Caco-2 (cell line): ENCODE measurements around the gene ABCC1. TPM values are rescaled to one million over a fixed set of nuclear protein-coding genes. Genes with fewer than 3 reads are reported as not detected.

Source experiments
- BruUV-seq: library from RNA; stranded (reverse); fragments of 400-500 nt; replicated peaks from 2 replicates; lab custom pipeline; 2021; lab: Mats Ljungman, UMichigan
- CTCF ChIA-PET: fragments of 300-600 bp; sonication (Branson Sonifier 250); formaldehyde crosslinking; loops from one replicate; lab custom pipeline; 2022; ENCODE audit warnings: antibody characterized with exemption; lab: Charles Lee
- POLR2A ChIA-PET: fragments of 300-600 bp; sonication (Branson Sonifier 250); formaldehyde crosslinking; loops from one replicate; lab custom pipeline; 2022; ENCODE audit warnings: antibody characterized with exemption; lab: Charles Lee
- DNase-seq, 2 experiments: peaks; one replicate each; pipeline versions ENCODE4 v3.0.0 to v3.0.0-alpha.2; 2020 to 2022
- H3K27me3 ChIP-seq: replicated peaks from 2 replicates; pipeline ENCODE4 v1.6.0; 2011; ENCODE audit warnings: low read length; ENCODE audit not compliant: control insufficient read depth, insufficient read depth
- H3K36me3 ChIP-seq: 2 replicates; pipeline ENCODE4 v1.5.1; 2011; ENCODE audit warnings: low read length; ENCODE audit not compliant: control insufficient read depth, insufficient read depth
- H3K4me1 ChIP-seq: fragments of 250-450 bp; sonication (Bioruptor Pico); 2 replicates; pipeline ENCODE4 v1.5.1; 2020; ENCODE audit warnings: mild to moderate bottlenecking
- H3K4me3 ChIP-seq: 2 replicates; pipeline ENCODE4 v1.5.1; 2011; ENCODE audit warnings: low read depth, mild to moderate bottlenecking, control low read depth, low read length
- H3K9me3 ChIP-seq: fragments of 250-450 bp; sonication (Bioruptor Pico); 2 replicates; pipeline ENCODE4 v1.5.1; 2020; ENCODE audit warnings: mild to moderate bottlenecking, moderate library complexity
- H3K27ac Mint-ChIP-seq: one replicate; pipeline ENCODE4 v1.8.0; 2022; ENCODE audit warnings: mixed read lengths; ENCODE audit not compliant: unreplicated experiment
- H3K27me3 Mint-ChIP-seq: one replicate; pipeline ENCODE4 v1.8.0; 2022; ENCODE audit warnings: mixed read lengths; ENCODE audit not compliant: insufficient read depth, unreplicated experiment
- H3K36me3 Mint-ChIP-seq: one replicate; pipeline ENCODE4 v1.8.0; 2022; ENCODE audit warnings: mild to moderate bottlenecking, mixed read lengths; ENCODE audit not compliant: insufficient read depth, unreplicated experiment
- H3K4me1 Mint-ChIP-seq: one replicate; pipeline ENCODE4 v1.8.0; 2022; ENCODE audit warnings: low read depth, mixed read lengths; ENCODE audit not compliant: unreplicated experiment
- H3K4me3 Mint-ChIP-seq: one replicate; pipeline ENCODE4 v1.8.0; 2022; ENCODE audit warnings: mild to moderate bottlenecking, moderate library complexity, mixed read lengths; ENCODE audit not compliant: unreplicated experiment
- H3K9me3 Mint-ChIP-seq: one replicate; pipeline ENCODE4 v1.8.0; 2022; ENCODE audit warnings: mixed read lengths; ENCODE audit not compliant: unreplicated experiment
- CTCF ChIP-seq, 2 experiments: fragments of 200-600 bp in 1 of 2; IDR thresholded peaks; 1 replicate in 1 of 2; 2 replicates in 1 of 2; pipeline versions ENCODE4 v1.5.1 to v1.8.0; 2011 to 2022; ENCODE audit warnings: antibody characterized with exemption in 1 of 2, control low read depth in 1 of 2, inconsistent platforms in 1 of 2, low read depth in 1 of 2, low read length in 1 of 2, mild to moderate bottlenecking in 1 of 2, moderate library complexity in 1 of 2; ENCODE audit not compliant: insufficient read depth in 1 of 2, severe bottlenecking in 1 of 2, unreplicated experiment in 1 of 2
- intact Hi-C: fragments of 100-400 bp; cut with micrococcal nuclease; formaldehyde crosslinking; loops from one replicate; pipeline ENCODE4 v1.10.0; 2022; ENCODE audit not compliant: unreplicated experiment
- total RNA-seq: library from RNA; stranded (reverse); gene quantifications from 2 replicates; pipeline ENCODE4 v1.2.3, GENCODE V29; 2022

ABCC1 gene
- total RNA-seq, 1 experiment from 2014 or later, result 22.3 TPM

- ChIA-PET POLR2A (no interaction called here), CTCF (no interaction called here)
- Histone ChIP-seq H3K9me3 (no peaks in the 10 kb centered on the region), H3K36me3 (peaks cover 3% of the 10 kb centered on the region), H3K4me3 (no peak overlapping the region), H3K27me3 (no peaks in the 10 kb centered on the region), H3K4me1 (no peaks in the 10 kb centered on the region; the same call in 1 of the 2 replicates)
- Mint-ChIP-seq H3K36me3 (peaks cover 23% of the 10 kb centered on the region), H3K4me3 (no peak overlapping the region), H3K27me3 (no peaks in the 10 kb centered on the region), H3K9me3 (no peaks in the 10 kb centered on the region), H3K4me1 (no peaks in the 10 kb centered on the region), H3K27ac (no peak overlapping the region)
- TF ChIP-seq CTCF (IDR thresholded peaks at IDR 0.05; ENCODE audit: insufficient read depth in 1 of 2, low read depth in 1 of 2, low read length in 1 of 2, severe bottlenecking in 1 of 2, unreplicated experiment in 1 of 2), result no peak
- intact Hi-C loops, result loop anchor here (10.0 kb wide), 1 partner anchor 141 kb away; no protein-coding TSS in a partner anchor
- no peak for DNase-seq
- BruUV-seq, result no TSS peak
These were observed 66.4 kb downstream of the ABCC1 start for GRCh38 chr16:16015849-16016248.

GRCh38 chr16:16016388-16016964 is 67.1 kb downstream of the ABCC1 start:
- Mint-ChIP-seq H3K9me3 (no peaks in the 10 kb centered on the region), H3K4me3 (no peak overlapping the region), H3K27me3 (no peaks in the 10 kb centered on the region), H3K27ac (no peak overlapping the region), H3K4me1 (no peaks in the 10 kb centered on the region), H3K36me3 (peaks cover 23% of the 10 kb centered on the region)
- H3K4me3 ChIP-seq, result no peak overlapping the region
- H3K9me3 ChIP-seq, result no peaks in the 10 kb centered on the region
- peaks cover 1% of the 10 kb centered on the region; the same call in 1 of the 2 replicates for H3K4me1 ChIP-seq
- H3K27me3 ChIP-seq, result no peaks in the 10 kb centered on the region
- intact Hi-C loops, result loop anchor here (10.0 kb wide), 1 partner anchor 142 kb away; no protein-coding TSS in a partner anchor
- no TSS peak for BruUV-seq
- ChIA-PET POLR2A (no interaction called here), CTCF (no interaction called here)
- TF ChIP-seq CTCF (IDR thresholded peaks at IDR 0.05; ENCODE audit: insufficient read depth in 1 of 2, low read depth in 1 of 2, low read length in 1 of 2, severe bottlenecking in 1 of 2, unreplicated experiment in 1 of 2), result no peak
- DNase-seq, result no peak
- peaks cover 3% of the 10 kb centered on the region for H3K36me3 ChIP-seq

DNA sequence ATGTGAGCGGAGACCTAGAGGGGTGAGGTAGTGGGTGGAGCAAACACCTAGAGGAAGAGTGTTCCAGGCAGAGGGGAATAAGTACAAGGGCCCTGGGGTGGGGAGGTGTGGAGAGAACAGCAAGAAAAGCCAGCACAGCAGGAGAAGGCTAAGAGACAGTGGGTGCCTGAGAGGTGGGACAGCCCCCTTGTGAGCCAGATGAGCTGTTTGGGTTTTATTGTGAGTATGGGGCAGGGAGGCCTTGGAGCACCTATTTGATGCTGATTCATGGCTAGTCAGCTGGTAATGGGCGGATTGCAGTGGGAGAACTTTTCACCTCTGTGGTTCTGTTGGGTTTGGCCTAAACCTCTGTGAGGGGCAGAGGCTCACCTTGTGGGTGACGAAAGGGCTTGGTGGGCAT is 68.4 kb downstream of the ABCC1 start:
- no TSS peak for BruUV-seq
- Mint-ChIP-seq H3K4me1 (no peaks in the 10 kb centered on the region), H3K27ac (no peak overlapping the region), H3K36me3 (peaks cover 23% of the 10 kb centered on the region), H3K27me3 (no peaks in the 10 kb centered on the region), H3K4me3 (no peak overlapping the region), H3K9me3 (no peaks in the 10 kb centered on the region)
- DNase-seq, result no peak
- ChIA-PET POLR2A (no interaction called here), CTCF (no interaction called here)
- Histone ChIP-seq H3K4me1 (peaks cover 14% of the 10 kb centered on the region), H3K36me3 (peaks cover 3% of the 10 kb centered on the region), H3K27me3 (no peaks in the 10 kb centered on the region), H3K9me3 (no peaks in the 10 kb centered on the region), H3K4me3 (no peak overlapping the region)
- intact Hi-C loops, result loop anchor here (10.0 kb wide), 1 partner anchor 143 kb away; no protein-coding TSS in a partner anchor
- no peak for TF ChIP-seq CTCF (IDR thresholded peaks at IDR 0.05; ENCODE audit: insufficient read depth in 1 of 2, low read depth in 1 of 2, low read length in 1 of 2, severe bottlenecking in 1 of 2, unreplicated experiment in 1 of 2)
